ENCODE measurements around the gene LIG3.
"Not testable (repeated sequence)": the region's sequence is repeated elsewhere in the genome, so short reads cannot be mapped to it uniquely, and the experiment has no call there.

DNA sequence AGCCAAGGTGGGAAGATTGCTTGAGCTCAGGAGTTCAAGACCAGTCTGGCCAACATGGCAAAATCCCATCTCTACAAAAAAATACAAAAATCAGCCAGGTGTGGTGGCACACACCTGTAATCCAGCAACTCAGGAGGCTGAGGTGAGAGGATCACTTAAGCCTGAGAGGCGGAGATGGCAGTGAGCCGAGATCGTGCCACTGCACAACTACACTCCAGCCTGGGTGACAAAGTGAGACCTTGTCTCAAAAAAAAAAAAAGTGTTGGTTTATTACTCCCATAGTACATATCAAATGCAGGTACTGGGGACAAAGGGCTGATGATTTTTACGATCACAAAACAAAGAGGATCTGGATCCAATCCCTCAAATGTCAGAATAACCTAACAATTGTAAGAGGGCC, 47.8 kb downstream of the LIG3 start:
- TF ChIP-seq, protein P1, sequence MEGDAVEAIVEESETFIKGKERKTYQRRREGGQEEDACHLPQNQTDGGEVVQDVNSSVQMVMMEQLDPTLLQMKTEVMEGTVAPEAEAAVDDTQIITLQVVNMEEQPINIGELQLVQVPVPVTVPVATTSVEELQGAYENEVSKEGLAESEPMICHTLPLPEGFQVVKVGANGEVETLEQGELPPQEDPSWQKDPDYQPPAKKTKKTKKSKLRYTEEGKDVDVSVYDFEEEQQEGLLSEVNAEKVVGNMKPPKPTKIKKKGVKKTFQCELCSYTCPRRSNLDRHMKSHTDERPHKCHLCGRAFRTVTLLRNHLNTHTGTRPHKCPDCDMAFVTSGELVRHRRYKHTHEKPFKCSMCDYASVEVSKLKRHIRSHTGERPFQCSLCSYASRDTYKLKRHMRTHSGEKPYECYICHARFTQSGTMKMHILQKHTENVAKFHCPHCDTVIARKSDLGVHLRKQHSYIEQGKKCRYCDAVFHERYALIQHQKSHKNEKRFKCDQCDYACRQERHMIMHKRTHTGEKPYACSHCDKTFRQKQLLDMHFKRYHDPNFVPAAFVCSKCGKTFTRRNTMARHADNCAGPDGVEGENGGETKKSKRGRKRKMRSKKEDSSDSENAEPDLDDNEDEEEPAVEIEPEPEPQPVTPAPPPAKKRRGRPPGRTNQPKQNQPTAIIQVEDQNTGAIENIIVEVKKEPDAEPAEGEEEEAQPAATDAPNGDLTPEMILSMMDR (IDR thresholded peaks at IDR 0.05), result not testable (repeated sequence)
- not testable (repeated sequence) for TF ChIP-seq POLR2AphosphoS5 (IDR thresholded peaks at IDR 0.05)
